ENCODE results near the gene NAA15.
"Not testable (repeated sequence)": the region's sequence is repeated elsewhere in the genome, so short reads cannot be mapped to it uniquely, and the experiment has no call there.

Gene NAA15

GRCh38 chr4:139416073-139416673 lies 114.9 kb downstream of the NAA15 start:
- Mint-ChIP-seq H3K4me3 (no peak overlapping the region), H3K27ac (no peak overlapping the region), H3K27me3 (no peaks in the 10 kb centered on the region), H3K9me3 (peaks cover 4% of the 10 kb centered on the region), H3K4me1 (peaks cover 7% of the 10 kb centered on the region), H3K36me3 (peaks cover 40% of the 10 kb centered on the region)
- peak; percentile 35 for ATAC-seq (ENCODE audit: low read depth)
- DNase-seq (ENCODE audit: low spot score in 2 of 2), result peak in 1 of 2 donors; percentile 40

- Mint-ChIP-seq H3K4me3 (no peak overlapping the region), H3K4me1 (peaks cover 7% of the 10 kb centered on the region), H3K9me3 (peaks cover 11% of the 10 kb centered on the region), H3K36me3 (peaks cover 36% of the 10 kb centered on the region), H3K27me3 (no peaks in the 10 kb centered on the region), H3K27ac (no peak overlapping the region)
- DNase-seq (ENCODE audit: low spot score in 2 of 2) (no peak), ATAC-seq (ENCODE audit: low read depth) (peak; percentile 68)
These were observed 118.1 kb downstream of the NAA15 start for GRCh38 chr4:139419388-139419914.

GRCh38 chr4:139420652-139421051 lies 119.3 kb downstream of the NAA15 start:
- DNase-seq (ENCODE audit: low spot score in 2 of 2), result no peak
- Mint-ChIP-seq H3K4me1 (peaks cover 7% of the 10 kb centered on the region), H3K27ac (no peak overlapping the region), H3K36me3 (peaks cover 28% of the 10 kb centered on the region), H3K9me3 (peaks cover 11% of the 10 kb centered on the region), H3K4me3 (no peak overlapping the region), H3K27me3 (no peaks in the 10 kb centered on the region)
- ATAC-seq (ENCODE audit: low read depth), result no peak

- H3K36me3 Mint-ChIP-seq, result peaks cover 26% of the 10 kb centered on the region
- H3K27me3 Mint-ChIP-seq, result no peaks in the 10 kb centered on the region
- H3K9me3 Mint-ChIP-seq, result peaks cover 7% of the 10 kb centered on the region
- DNase-seq (ENCODE audit: low spot score in 2 of 2), result no peak
- no peak overlapping the region for H3K4me3 Mint-ChIP-seq
- no peaks in the 10 kb centered on the region for H3K4me1 Mint-ChIP-seq
- no peak for ATAC-seq (ENCODE audit: low read depth)
- no peak overlapping the region for H3K27ac Mint-ChIP-seq
These were observed 134.8 kb downstream of the NAA15 start for GRCh38 chr4:139436122-139436521.

GRCh38 chr4:139438141-139438540 lies 136.8 kb downstream of the NAA15 start:
- Mint-ChIP-seq H3K4me1 (no peaks in the 10 kb centered on the region), H3K27ac (no peak overlapping the region), H3K36me3 (peaks cover 26% of the 10 kb centered on the region)

GRCh38 chr4:139441029-139441428 lies 139.7 kb downstream of the NAA15 start:
- Mint-ChIP-seq H3K36me3 (peaks cover 26% of the 10 kb centered on the region), H3K4me3 (no peak overlapping the region), H3K9me3 (peaks cover 6% of the 10 kb centered on the region), H3K4me1 (peaks cover 2% of the 10 kb centered on the region), H3K27me3 (no peaks in the 10 kb centered on the region), H3K27ac (no peak overlapping the region)
- no peak for ATAC-seq (ENCODE audit: low read depth)
- no peak for DNase-seq (ENCODE audit: low spot score in 2 of 2)

More at GRCh38 chr4:139438141-139438540, 136.8 kb downstream of the NAA15 start:
- ATAC-seq (ENCODE audit: low read depth) (no peak), DNase-seq (ENCODE audit: low spot score in 2 of 2) (no peak)
- no peak overlapping the region for H3K4me3 Mint-ChIP-seq
- H3K9me3 Mint-ChIP-seq, result peaks cover 6% of the 10 kb centered on the region
- no peaks in the 10 kb centered on the region for H3K27me3 Mint-ChIP-seq

GRCh38 chr4:139443661-139444060 lies 142.4 kb downstream of the NAA15 start:
- no peak overlapping the region for H3K27ac Mint-ChIP-seq
- peaks cover 5% of the 10 kb centered on the region for H3K4me1 Mint-ChIP-seq
- DNase-seq (ENCODE audit: low spot score in 2 of 2) (no peak), ATAC-seq (ENCODE audit: low read depth) (no peak)
- H3K9me3 Mint-ChIP-seq, result peaks cover 4% of the 10 kb centered on the region
- no peak overlapping the region for H3K4me3 Mint-ChIP-seq
- H3K27me3 Mint-ChIP-seq, result no peaks in the 10 kb centered on the region
- H3K36me3 Mint-ChIP-seq, result peaks cover 15% of the 10 kb centered on the region

GRCh38 chr4:139444881-139445280 lies 143.6 kb downstream of the NAA15 start:
- H3K9me3 Mint-ChIP-seq; H3K27ac Mint-ChIP-seq; H3K4me3 Mint-ChIP-seq; ATAC-seq (ENCODE audit: low read depth); H3K27me3 Mint-ChIP-seq; DNase-seq (ENCODE audit: low spot score in 2 of 2); H3K4me1 Mint-ChIP-seq: not testable (repeated sequence)
- H3K36me3 Mint-ChIP-seq, result peaks cover 15% of the 10 kb centered on the region

GRCh38 chr4:139447078-139447477 lies 145.8 kb downstream of the NAA15 start:
- not testable (repeated sequence) for H3K4me3 Mint-ChIP-seq; H3K36me3 Mint-ChIP-seq; H3K27ac Mint-ChIP-seq; DNase-seq (ENCODE audit: low spot score in 2 of 2); H3K27me3 Mint-ChIP-seq; ATAC-seq (ENCODE audit: low read depth); H3K4me1 Mint-ChIP-seq; H3K9me3 Mint-ChIP-seq

- Mint-ChIP-seq H3K36me3 (peaks cover 6% of the 10 kb centered on the region), H3K27ac (no peak overlapping the region), H3K4me1 (peaks cover 21% of the 10 kb centered on the region), H3K9me3 (no peaks in the 10 kb centered on the region), H3K27me3 (no peaks in the 10 kb centered on the region), H3K4me3 (no peak overlapping the region)
- DNase-seq (ENCODE audit: low spot score in 2 of 2) (no peak), ATAC-seq (ENCODE audit: low read depth) (no peak)
These were observed 149.3 kb downstream of the NAA15 start for GRCh38 chr4:139450586-139450985.

GRCh38 chr4:139451997-139452396 lies 150.7 kb downstream of the NAA15 start:
- DNase-seq (ENCODE audit: low spot score in 2 of 2) (no peak), ATAC-seq (ENCODE audit: low read depth) (no peak)
- Mint-ChIP-seq H3K4me1 (peaks cover 29% of the 10 kb centered on the region), H3K9me3 (no peaks in the 10 kb centered on the region), H3K4me3 (no peak overlapping the region), H3K36me3 (peaks cover 5% of the 10 kb centered on the region), H3K27ac (peak overlapping the region; percentile 99), H3K27me3 (no peaks in the 10 kb centered on the region)

- H3K9me3 Mint-ChIP-seq, result no peaks in the 10 kb centered on the region
- DNase-seq (ENCODE audit: low spot score in 2 of 2), result peak in 1 of 2 donors; percentile 81
- peak; percentile 54 for ATAC-seq (ENCODE audit: low read depth)
- peak overlapping the region; percentile 99 for H3K27ac Mint-ChIP-seq
- no peaks in the 10 kb centered on the region for H3K27me3 Mint-ChIP-seq
- peak overlapping the region; percentile 97 for H3K4me3 Mint-ChIP-seq
- H3K4me1 Mint-ChIP-seq, result peaks cover 34% of the 10 kb centered on the region
- peaks cover 7% of the 10 kb centered on the region for H3K36me3 Mint-ChIP-seq
These were observed 151.7 kb downstream of the NAA15 start for GRCh38 chr4:139453041-139453370.

GRCh38 chr4:139453371-139454110 lies 152.2 kb downstream of the NAA15 start:
- no peaks in the 10 kb centered on the region for H3K27me3 Mint-ChIP-seq
- peaks cover 11% of the 10 kb centered on the region for H3K36me3 Mint-ChIP-seq
- H3K4me1 Mint-ChIP-seq, result peaks cover 40% of the 10 kb centered on the region
- peak; percentile 95 to 97 for DNase-seq (ENCODE audit: low spot score in 2 of 2)
- H3K27ac Mint-ChIP-seq, result peak overlapping the region; percentile 99
- peak; percentile 81 for ATAC-seq (ENCODE audit: low read depth)
- no peaks in the 10 kb centered on the region for H3K9me3 Mint-ChIP-seq
- peak overlapping the region; percentile 97 for H3K4me3 Mint-ChIP-seq

GRCh38 chr4:139454111-139455045 lies 153.1 kb downstream of the NAA15 start, which contains the start of gene RAB33B:
Gene RAB33B (plus strand): TSS chr4:139454121. CDS start chr4:139454196, 75 bp downstream.
- Mint-ChIP-seq H3K4me3 (peak within 1 kb of the TSS; percentile 97), H3K4me1 (peaks cover 45% of the 10 kb centered on the region), H3K36me3 (peaks cover 9% of the 10 kb centered on the region), H3K9me3 (no peaks in the 10 kb centered on the region), H3K27ac (peak within 1 kb of the TSS; percentile 99), H3K27me3 (no peaks in the 10 kb centered on the region)
- peak in 1 of 2 donors; percentile 7 for DNase-seq (ENCODE audit: low spot score in 2 of 2)
- ATAC-seq (ENCODE audit: low read depth), result no peak

Data from memory B cell (primary cell).